ENCODE data around the gene SYNPO. TPM values are rescaled to one million over a fixed set of nuclear protein-coding genes. Genes with fewer than 3 reads are reported as not detected.

The SYNPO gene
- polyA plus RNA-seq, 1 of the 3 experiments (the other 2 are of a cell fraction), result 5.1 TPM

DNA sequence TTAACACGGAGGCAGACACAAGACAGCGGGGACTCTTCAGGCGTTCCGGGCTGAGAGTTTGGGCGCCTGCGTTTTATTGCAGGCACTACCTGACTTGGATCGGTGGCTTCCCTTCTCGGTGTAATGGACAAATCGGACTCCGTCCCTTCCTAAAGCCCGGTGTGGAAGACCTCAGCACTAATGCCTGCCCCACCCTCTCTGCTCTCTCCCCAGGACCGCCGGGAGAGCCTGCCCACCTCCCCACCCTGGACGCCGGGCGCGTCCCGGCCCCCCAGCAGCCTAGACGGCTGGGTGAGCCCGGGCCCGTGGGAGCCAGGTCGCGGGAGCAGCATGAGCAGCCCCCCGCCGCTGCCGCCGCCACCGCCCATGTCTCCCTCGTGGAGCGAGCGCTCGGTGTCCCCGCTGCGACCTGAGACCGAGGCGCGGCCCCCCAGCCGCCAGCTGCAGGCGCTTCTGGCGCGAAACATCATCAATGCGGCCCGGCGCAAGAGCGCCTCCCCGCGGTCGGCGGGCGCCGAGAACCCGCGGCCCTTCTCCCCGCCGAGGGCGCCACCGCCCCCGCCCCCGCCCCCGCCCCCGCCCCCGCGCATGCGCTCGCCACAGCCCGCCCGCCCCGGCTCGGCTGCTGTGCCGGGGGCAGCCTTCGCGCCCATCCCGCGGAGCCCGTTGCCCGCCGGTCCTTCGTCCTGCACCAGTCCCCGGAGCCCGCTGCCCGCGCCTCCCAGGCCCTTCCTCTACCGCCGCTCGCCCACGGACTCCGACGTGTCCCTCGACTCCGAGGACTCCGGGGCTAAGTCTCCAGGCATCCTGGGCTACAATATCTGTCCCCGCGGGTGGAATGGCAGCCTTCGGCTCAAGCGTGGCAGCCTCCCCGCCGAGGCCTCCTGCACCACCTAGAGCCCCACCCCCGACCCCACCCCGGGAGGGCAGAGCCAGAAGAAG, 16.0 kb downstream of the SYNPO start:
- peak overlapping the region; percentile 35; the same call in 1 of the 2 replicates for H3K9ac ChIP-seq
- no peaks in the 10 kb centered on the region for H3K79me2 ChIP-seq (ENCODE audit: insufficient read depth)
- WGBS (ENCODE audit: low lambda C conversion rate), result 31% methylated on average over 42 of the region's 99 CpGs
- no peaks in the 10 kb centered on the region for H3K27me3 ChIP-seq (ENCODE audit: insufficient read depth)
- ChIA-PET CTCF (interaction anchor here (0.6 to 12.2 kb wide), 27 partner anchors 11 to 197 kb away, joined by 3 to 160 read pairs (median 5); partner anchors contain the start of gene SMIM3), POLR2A (interaction anchor here (0.6 to 1.5 kb wide), 6 partner anchors 15 to 96 kb away, joined by 3 to 6 read pairs (median 4); no protein-coding TSS in a partner anchor)
- peaks cover 9 to 55% of the 10 kb centered on the region in 2 experiments for H3K4me1 ChIP-seq (ENCODE audit: control insufficient read depth in 1 of 2, insufficient read depth in 2 of 2, low read depth in 1 of 2, low read length in 1 of 2)
- DNase-seq, result peak; percentile 100
- H4K20me1 ChIP-seq (ENCODE audit: insufficient read depth), result no peaks in the 10 kb centered on the region; the same call in 1 of the 2 replicates
- peak overlapping the region; percentile 44 to 52 for H3K4me3 ChIP-seq (ENCODE audit: low read depth in 2 of 2, low read length in 1 of 2)
- peaks cover 0 to 7% of the 10 kb centered on the region in 2 experiments for H3K36me3 ChIP-seq (replicated peaks in 1 of 2; ENCODE audit: control insufficient read depth in 1 of 2, insufficient read depth in 2 of 2, low read length in 1 of 2)
- H3K4me2 ChIP-seq, result peak overlapping the region; percentile 86
- H2AFZ ChIP-seq (ENCODE audit: low read depth), result peak overlapping the region; percentile 70
- no peaks in the 10 kb centered on the region for H3K9me3 ChIP-seq
- H3K9me2 ChIP-seq, result no peaks in the 10 kb centered on the region
- peak overlapping the region in 1 of 2 experiments; percentile 82; a peak in 2 of 4 replicates for H3K27ac ChIP-seq (ENCODE audit: low read depth in 2 of 2, low read length in 1 of 2)
- H3F3A ChIP-seq (replicated peaks; ENCODE audit: insufficient read depth), result no peaks in the 10 kb centered on the region
- peak; percentile 29; the same call in 1 of the 2 replicates for TF ChIP-seq POLR2AphosphoS5 (IDR thresholded peaks at IDR 0.05; ENCODE audit: low read depth, low read length)
- TF ChIP-seq, protein P1, sequence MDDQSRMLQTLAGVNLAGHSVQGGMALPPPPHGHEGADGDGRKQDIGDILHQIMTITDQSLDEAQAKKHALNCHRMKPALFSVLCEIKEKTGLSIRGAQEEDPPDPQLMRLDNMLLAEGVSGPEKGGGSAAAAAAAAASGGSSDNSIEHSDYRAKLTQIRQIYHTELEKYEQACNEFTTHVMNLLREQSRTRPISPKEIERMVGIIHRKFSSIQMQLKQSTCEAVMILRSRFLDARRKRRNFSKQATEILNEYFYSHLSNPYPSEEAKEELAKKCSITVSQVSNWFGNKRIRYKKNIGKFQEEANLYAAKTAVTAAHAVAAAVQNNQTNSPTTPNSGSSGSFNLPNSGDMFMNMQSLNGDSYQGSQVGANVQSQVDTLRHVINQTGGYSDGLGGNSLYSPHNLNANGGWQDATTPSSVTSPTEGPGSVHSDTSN (IDR thresholded peaks at IDR 0.05), result no peak
- no peak for TF ChIP-seq TCF12 (IDR thresholded peaks at IDR 0.05)
- TF ChIP-seq TAF1 (IDR thresholded peaks at IDR 0.05; ENCODE audit: borderline replicate concordance, low read depth, low read length), result peak; percentile 25; the same call in 1 of the 2 replicates
- TF ChIP-seq, protein P2, sequence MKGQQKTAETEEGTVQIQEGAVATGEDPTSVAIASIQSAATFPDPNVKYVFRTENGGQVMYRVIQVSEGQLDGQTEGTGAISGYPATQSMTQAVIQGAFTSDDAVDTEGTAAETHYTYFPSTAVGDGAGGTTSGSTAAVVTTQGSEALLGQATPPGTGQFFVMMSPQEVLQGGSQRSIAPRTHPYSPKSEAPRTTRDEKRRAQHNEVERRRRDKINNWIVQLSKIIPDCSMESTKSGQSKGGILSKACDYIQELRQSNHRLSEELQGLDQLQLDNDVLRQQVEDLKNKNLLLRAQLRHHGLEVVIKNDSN (IDR thresholded peaks at IDR 0.05; ENCODE audit: borderline replicate concordance, low read depth), result no peak
- TF ChIP-seq SMC3 (IDR thresholded peaks at IDR 0.05; ENCODE audit: low read depth, low read length), result peak; percentile 82
- TF ChIP-seq RAD21 (IDR thresholded peaks at IDR 0.05; ENCODE audit: low read length), result peak; percentile 79
- TF ChIP-seq RXRA (IDR thresholded peaks at IDR 0.05; ENCODE audit: borderline replicate concordance, low read depth), result no peak
- no peak for TF ChIP-seq GATA2 (CRISPR knock-in tag; IDR thresholded peaks at IDR 0.05)
- TF ChIP-seq, protein P3, sequence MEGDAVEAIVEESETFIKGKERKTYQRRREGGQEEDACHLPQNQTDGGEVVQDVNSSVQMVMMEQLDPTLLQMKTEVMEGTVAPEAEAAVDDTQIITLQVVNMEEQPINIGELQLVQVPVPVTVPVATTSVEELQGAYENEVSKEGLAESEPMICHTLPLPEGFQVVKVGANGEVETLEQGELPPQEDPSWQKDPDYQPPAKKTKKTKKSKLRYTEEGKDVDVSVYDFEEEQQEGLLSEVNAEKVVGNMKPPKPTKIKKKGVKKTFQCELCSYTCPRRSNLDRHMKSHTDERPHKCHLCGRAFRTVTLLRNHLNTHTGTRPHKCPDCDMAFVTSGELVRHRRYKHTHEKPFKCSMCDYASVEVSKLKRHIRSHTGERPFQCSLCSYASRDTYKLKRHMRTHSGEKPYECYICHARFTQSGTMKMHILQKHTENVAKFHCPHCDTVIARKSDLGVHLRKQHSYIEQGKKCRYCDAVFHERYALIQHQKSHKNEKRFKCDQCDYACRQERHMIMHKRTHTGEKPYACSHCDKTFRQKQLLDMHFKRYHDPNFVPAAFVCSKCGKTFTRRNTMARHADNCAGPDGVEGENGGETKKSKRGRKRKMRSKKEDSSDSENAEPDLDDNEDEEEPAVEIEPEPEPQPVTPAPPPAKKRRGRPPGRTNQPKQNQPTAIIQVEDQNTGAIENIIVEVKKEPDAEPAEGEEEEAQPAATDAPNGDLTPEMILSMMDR (IDR thresholded peaks at IDR 0.05), result peak; percentile 49
- no peak for TF ChIP-seq RFX5 (IDR thresholded peaks at IDR 0.05; ENCODE audit: low read length)
- TF ChIP-seq NRF1 (IDR thresholded peaks at IDR 0.05; ENCODE audit: low read depth, low read length), result peak; percentile 59
- no peak for TF ChIP-seq CHD2 (IDR thresholded peaks at IDR 0.05; ENCODE audit: low read length, partially characterized antibody)
- TF ChIP-seq MXI1 (IDR thresholded peaks at IDR 0.05; ENCODE audit: low read depth, low read length), result no peak
- TF ChIP-seq, protein P4, sequence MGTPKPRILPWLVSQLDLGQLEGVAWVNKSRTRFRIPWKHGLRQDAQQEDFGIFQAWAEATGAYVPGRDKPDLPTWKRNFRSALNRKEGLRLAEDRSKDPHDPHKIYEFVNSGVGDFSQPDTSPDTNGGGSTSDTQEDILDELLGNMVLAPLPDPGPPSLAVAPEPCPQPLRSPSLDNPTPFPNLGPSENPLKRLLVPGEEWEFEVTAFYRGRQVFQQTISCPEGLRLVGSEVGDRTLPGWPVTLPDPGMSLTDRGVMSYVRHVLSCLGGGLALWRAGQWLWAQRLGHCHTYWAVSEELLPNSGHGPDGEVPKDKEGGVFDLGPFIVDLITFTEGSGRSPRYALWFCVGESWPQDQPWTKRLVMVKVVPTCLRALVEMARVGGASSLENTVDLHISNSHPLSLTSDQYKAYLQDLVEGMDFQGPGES (IDR thresholded peaks at IDR 0.05; ENCODE audit: low read depth, low read length), result no peak
- 0 out of 2 replicates have a peak, but pooled peaks have one; percentile 12 for TF ChIP-seq RCOR1 (IDR thresholded peaks at IDR 0.05; ENCODE audit: low read length)
- TF ChIP-seq GABPA (IDR thresholded peaks at IDR 0.05; ENCODE audit: low read depth), result no peak
- TF ChIP-seq FOXJ3 (CRISPR knock-in tag; IDR thresholded peaks at IDR 0.05), result no peak
- TF ChIP-seq FOSL2 (IDR thresholded peaks at IDR 0.05; ENCODE audit: borderline replicate concordance, low read depth), result no peak
- TF ChIP-seq FOXM1 (IDR thresholded peaks at IDR 0.05; ENCODE audit: low read depth), result no peak
- TF ChIP-seq YY1 (IDR thresholded peaks at IDR 0.05; ENCODE audit: low read depth), result no peak
- TF ChIP-seq, protein P5, sequence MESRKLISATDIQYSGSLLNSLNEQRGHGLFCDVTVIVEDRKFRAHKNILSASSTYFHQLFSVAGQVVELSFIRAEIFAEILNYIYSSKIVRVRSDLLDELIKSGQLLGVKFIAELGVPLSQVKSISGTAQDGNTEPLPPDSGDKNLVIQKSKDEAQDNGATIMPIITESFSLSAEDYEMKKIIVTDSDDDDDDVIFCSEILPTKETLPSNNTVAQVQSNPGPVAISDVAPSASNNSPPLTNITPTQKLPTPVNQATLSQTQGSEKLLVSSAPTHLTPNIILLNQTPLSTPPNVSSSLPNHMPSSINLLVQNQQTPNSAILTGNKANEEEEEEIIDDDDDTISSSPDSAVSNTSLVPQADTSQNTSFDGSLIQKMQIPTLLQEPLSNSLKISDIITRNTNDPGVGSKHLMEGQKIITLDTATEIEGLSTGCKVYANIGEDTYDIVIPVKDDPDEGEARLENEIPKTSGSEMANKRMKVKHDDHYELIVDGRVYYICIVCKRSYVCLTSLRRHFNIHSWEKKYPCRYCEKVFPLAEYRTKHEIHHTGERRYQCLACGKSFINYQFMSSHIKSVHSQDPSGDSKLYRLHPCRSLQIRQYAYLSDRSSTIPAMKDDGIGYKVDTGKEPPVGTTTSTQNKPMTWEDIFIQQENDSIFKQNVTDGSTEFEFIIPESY (IDR thresholded peaks at IDR 0.05; ENCODE audit: borderline replicate concordance, low read depth), result no peak

Data from SK-N-SH (cell line).